WI38 (cell line): ENCODE measurements around the gene GNG13.

Experiments used
- H3K4me3 ChIP-seq: 2 replicates; pipeline ENCODE4 v1.5.1; 2011; ENCODE audit warnings: low read depth, mild to moderate bottlenecking, control low read depth, low read length
- CTCF ChIP-seq: IDR thresholded peaks from 2 replicates; pipeline ENCODE4 v1.5.1; 2012; ENCODE audit warnings: low read depth, mild to moderate bottlenecking, control low read depth, low read length

Gene GNG13

GRCh38 chr16:818132-818531, 17.6 kb upstream of the GNG13 start:
- no peak for TF ChIP-seq CTCF
- H3K4me3 ChIP-seq, result no peak overlapping the region

- TF ChIP-seq CTCF, result no peak
- no peak overlapping the region for H3K4me3 ChIP-seq
Observed at GRCh38 chr16:817001-817906, 16.7 kb upstream of the GNG13 start.

GRCh38 chr16:815861-816260, 15.3 kb upstream of the GNG13 start:
- no peak for TF ChIP-seq CTCF
- H3K4me3 ChIP-seq, result no peak overlapping the region

GRCh38 chr16:814974-815373, 14.4 kb upstream of the GNG13 start:
- TF ChIP-seq CTCF, result no peak
- H3K4me3 ChIP-seq, result no peak overlapping the region

- H3K4me3 ChIP-seq, result no peak overlapping the region
Observed at GRCh38 chr16:813916-814412, 13.4 kb upstream of the GNG13 start.

GRCh38 chr16:813204-813915, 12.8 kb upstream of the GNG13 start:
- H3K4me3 ChIP-seq, result no peak overlapping the region
- TF ChIP-seq CTCF, result peak; percentile 58

More at GRCh38 chr16:813916-814412, 13.4 kb upstream of the GNG13 start:
- TF ChIP-seq CTCF, result no peak

- no peak for TF ChIP-seq CTCF
- peak overlapping the region; percentile 84 for H3K4me3 ChIP-seq
Observed at GRCh38 chr16:808085-808386, 7.5 kb upstream of the GNG13 start.
